ENCODE measurements around the gene LHPP.

GRCh38 chr10:124552691-124553276 is 91.2 kb downstream of the LHPP start:
- TF ChIP-seq POLR2AphosphoS5 (IDR thresholded peaks at IDR 0.05; ENCODE audit: low read depth, low read length) (no peak), POLR2A (IDR thresholded peaks at IDR 0.05; ENCODE audit: low read depth, low read length) (no peak), TAF1 (IDR thresholded peaks at IDR 0.05; ENCODE audit: borderline replicate concordance, low read depth, low read length) (no peak)

Data from GM12892 (cell line).